Spleen (tissue), 11 donors: Measurements from ENCODE around the gene TAS2R40. TPM values are rescaled to one million over a fixed set of nuclear protein-coding genes. Genes with fewer than 3 reads are reported as not detected.

Experiments
- DNase-seq: peaks from one replicate; pipeline ENCODE4 v3.0.0-alpha.2; 2020
- H3K27ac ChIP-seq, 8 donors: fragments of 200-600 bp; sonication (generic) in 7 of 8; 1 replicate in 4 of 8; 2 replicates in 4 of 8; pipeline versions ENCODE4 v1.5.0 to v1.8.0; 2016 to 2021; ENCODE audit warnings: inconsistent platforms in 4 of 8, mild to moderate bottlenecking in 4 of 8, moderate library complexity in 1 of 8
- H3K27me3 ChIP-seq, 7 donors: fragments of 200-600 bp; sonication (generic) in 6 of 7; replicated peaks in 1 of 7; 1 replicate in 4 of 7; 2 replicates in 3 of 7; pipeline versions ENCODE4 v1.5.0 to v1.8.0; 2016 to 2021; ENCODE audit warnings: inconsistent platforms in 3 of 7, mild to moderate bottlenecking in 1 of 7
- H3K36me3 ChIP-seq, 6 donors: fragments of 200-600 bp; sonication (generic) in 5 of 6; 1 replicate in 4 of 6; 2 replicates in 2 of 6; pipeline versions ENCODE4 v1.5.0 to v1.8.0; 2016 to 2021; ENCODE audit warnings: inconsistent platforms in 2 of 6
- H3K4me1 ChIP-seq, 6 donors: fragments of 200-600 bp; sonication (generic) in 5 of 6; 1 replicate in 3 of 6; 2 replicates in 3 of 6; pipeline versions ENCODE4 v1.5.0 to v1.8.0; 2016 to 2021; ENCODE audit warnings: inconsistent platforms in 3 of 6
- H3K4me3 ChIP-seq, 8 donors: fragments of 200-600 bp; sonication (generic) in 7 of 8; 1 replicate in 4 of 8; 2 replicates in 4 of 8; pipeline versions ENCODE4 v1.5.0 to v1.8.0; 2016 to 2021; ENCODE audit warnings: inconsistent platforms in 4 of 8, mild to moderate bottlenecking in 4 of 8, moderate library complexity in 2 of 8
- H3K9me3 ChIP-seq, 8 donors: fragments of 200-600 bp; sonication (generic) in 7 of 8; 1 replicate in 4 of 8; 2 replicates in 4 of 8; pipeline versions ENCODE4 v1.5.0 to v1.8.0; 2016 to 2021; ENCODE audit warnings: inconsistent platforms in 4 of 8
- POLR2A ChIP-seq, 3 donors: fragments of 450-650 bp; IDR thresholded peaks; one replicate each; pipeline ENCODE4 v1.5.1; 2017; ENCODE audit warnings: antibody characterized with exemption in 3 of 3, mild to moderate bottlenecking in 1 of 3
- POLR2AphosphoS5 ChIP-seq, 3 donors: sonication (generic); formaldehyde crosslinking; IDR thresholded peaks; one replicate each; pipeline ENCODE4 v1.5.1; 2017; ENCODE audit warnings: antibody characterized with exemption in 3 of 3
- WGBS, 5 donors: extraction: QIAGEN DNeasy Blood & Tissue Kit in 3 of 5; methylation state at CpG; one replicate each; pipeline versions ENCODE4 v1.1.5 to v1.1.7; 2013 to 2018; 5-methylcytosine and 5-hydroxymethylcytosine counted together
- intact Hi-C: fragments of 100-400 bp; cut with DNase I; formaldehyde crosslinking; loops from one replicate; pipeline ENCODE4 v1.15.0; 2023; ENCODE audit warnings: low total_unique reads
- polyA plus RNA-seq, 3 donors: library from polyadenylated mRNA; stranded (reverse); fragments of 200-250 nt; gene quantifications; one replicate each; pipeline ENCODE4 v1.2.1, GENCODE V29; 2013
- total RNA-seq, 7 donors: library from RNA; depleted of rRNA in 3 of 7; stranded (reverse); fragments of >200 nt in 3 of 7; fragmentation: NEBNext Ultra II Directional in 4 of 7; extraction: Animal tissue kit (Norgen Biotek cat#: 25700) in 4 of 7; gene quantifications; one replicate each; pipeline versions ENCODE4 v1.1.0 to v1.2.1, GENCODE V29; 2016 to 2021
- TF ChIP-seq, protein P1 (sequence below), 11 experiments: fragments of 200-600 bp in 7 of 11; fragments of 450-650 bp in 4 of 11; sonication (generic) in 4 of 11; IDR thresholded peaks in 8 of 11; conservative IDR thresholded peaks in 3 of 11; 1 replicate in 7 of 11; 2 replicates in 4 of 11; pipeline versions ENCODE4 v1.4.0 to v1.8.0; 2016 to 2021; ENCODE audit warnings: antibody characterized with exemption in 11 of 11, inconsistent platforms in 4 of 11, mild to moderate bottlenecking in 1 of 11
- donor health status: healthy with polysubstance abuse.
- donor health status: DM: no; HTN: no; CAD: no; lungs with moderate emphysema.
- donor health status: DM: no; HTN: no; CAD: no.
- donor health status: Bipolar disorder and iron deficiency.
- donor health status: healthy.
- donor health status: DM: no; HTN: no; CAD: no.
- donor health status: DM: yes; HTN: yes; CAD: no.

TAS2R40 gene
- total and polyA plus RNA-seq, 10 donors: not detected

DNA sequence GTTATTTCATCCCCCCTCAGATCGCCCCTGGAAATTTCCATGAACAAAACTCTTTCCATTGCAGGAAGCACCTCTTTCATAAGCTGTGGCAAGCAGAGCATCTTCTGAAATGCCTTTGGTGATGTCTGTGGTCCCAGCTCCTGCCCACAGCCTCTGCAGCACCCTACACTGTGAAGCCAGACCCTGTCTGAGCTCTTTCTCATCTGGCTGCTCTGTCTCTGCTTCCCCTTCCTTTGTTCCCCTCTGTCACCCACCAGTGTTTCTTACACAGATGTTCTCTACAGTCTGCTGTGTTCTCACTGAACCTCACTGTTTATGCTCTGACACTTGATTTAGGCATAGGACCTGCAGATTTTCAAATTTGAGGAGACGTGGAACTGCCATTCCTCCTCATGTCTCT, 40.5 kb upstream of the TAS2R40 start:
- DNase-seq: no peak
- 66 to 75% (median 71%) methylated on average over 2 of the region's 2 CpGs for WGBS, 5 donors
- H3K27me3 ChIP-seq: no peaks in the 10 kb centered on the region
- TF ChIP-seq POLR2AphosphoS5 (IDR thresholded peaks at IDR 0.05): peak in 1 of 3 donors; percentile 5
- TF ChIP-seq, protein P1, sequence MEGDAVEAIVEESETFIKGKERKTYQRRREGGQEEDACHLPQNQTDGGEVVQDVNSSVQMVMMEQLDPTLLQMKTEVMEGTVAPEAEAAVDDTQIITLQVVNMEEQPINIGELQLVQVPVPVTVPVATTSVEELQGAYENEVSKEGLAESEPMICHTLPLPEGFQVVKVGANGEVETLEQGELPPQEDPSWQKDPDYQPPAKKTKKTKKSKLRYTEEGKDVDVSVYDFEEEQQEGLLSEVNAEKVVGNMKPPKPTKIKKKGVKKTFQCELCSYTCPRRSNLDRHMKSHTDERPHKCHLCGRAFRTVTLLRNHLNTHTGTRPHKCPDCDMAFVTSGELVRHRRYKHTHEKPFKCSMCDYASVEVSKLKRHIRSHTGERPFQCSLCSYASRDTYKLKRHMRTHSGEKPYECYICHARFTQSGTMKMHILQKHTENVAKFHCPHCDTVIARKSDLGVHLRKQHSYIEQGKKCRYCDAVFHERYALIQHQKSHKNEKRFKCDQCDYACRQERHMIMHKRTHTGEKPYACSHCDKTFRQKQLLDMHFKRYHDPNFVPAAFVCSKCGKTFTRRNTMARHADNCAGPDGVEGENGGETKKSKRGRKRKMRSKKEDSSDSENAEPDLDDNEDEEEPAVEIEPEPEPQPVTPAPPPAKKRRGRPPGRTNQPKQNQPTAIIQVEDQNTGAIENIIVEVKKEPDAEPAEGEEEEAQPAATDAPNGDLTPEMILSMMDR (IDR thresholded peaks at IDR 0.05 in 8 of 11, conservative IDR thresholded peaks at IDR 0.05 in 3 of 11): no peak
- H3K27ac ChIP-seq: peak overlapping the region in 2 of 8 donors; percentile 13 to 24
- intact Hi-C loops: no loop called here
- H3K36me3 ChIP-seq: no peaks in the 10 kb centered on the region
- H3K4me1 ChIP-seq: peaks cover 0 to 16% (median 0%) of the 10 kb centered on the region in 6 donors
- H3K4me3 ChIP-seq: no peak overlapping the region
- H3K9me3 ChIP-seq: peaks cover 3 to 39% (median 29%) of the 10 kb centered on the region in 8 donors

GRCh38 chr7:143183024-143183423, 38.8 kb upstream of the TAS2R40 start, which contains the start of gene TAS2R39:
Gene TAS2R39 (plus strand): TSS chr7:143183419. CDS start chr7:143183419, 0 bp downstream.
- H3K36me3 ChIP-seq: no peaks in the 10 kb centered on the region
- TF ChIP-seq POLR2A (IDR thresholded peaks at IDR 0.05) (no peak), POLR2AphosphoS5 (IDR thresholded peaks at IDR 0.05) (no peak)
- TF ChIP-seq, protein P1 (IDR thresholded peaks at IDR 0.05 in 8 of 11, conservative IDR thresholded peaks at IDR 0.05 in 3 of 11): no peak

DNA sequence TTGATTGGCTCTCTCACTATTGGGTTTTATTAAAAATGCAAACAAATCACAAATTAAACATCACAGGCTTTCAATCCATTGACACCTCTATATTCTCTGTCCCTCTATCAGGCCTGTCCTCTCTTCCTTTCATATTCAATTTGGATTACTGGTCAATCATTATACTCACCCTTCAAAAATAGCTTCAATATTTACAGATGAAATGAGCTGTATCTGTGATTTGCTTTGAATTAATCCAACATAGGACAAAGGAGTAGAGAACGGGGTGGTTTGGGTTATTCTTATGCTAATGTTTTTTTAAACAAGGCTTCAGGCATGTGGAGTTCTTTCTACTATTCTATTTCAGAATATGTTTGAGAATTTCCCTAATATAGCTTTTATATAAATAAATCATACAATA, 36.3 kb upstream of the TAS2R40 start:
- no peak overlapping the region for H3K4me3 ChIP-seq
- H3K9me3 ChIP-seq: peaks cover 0 to 4% (median 0%) of the 10 kb centered on the region in 8 donors
- H3K4me1 ChIP-seq: peaks cover 0 to 16% (median 0%) of the 10 kb centered on the region in 6 donors
- intact Hi-C loops: no loop called here
- no peak overlapping the region for H3K27ac ChIP-seq
- no peak for DNase-seq
- no peaks in the 10 kb centered on the region for H3K27me3 ChIP-seq
- H3K36me3 ChIP-seq: no peaks in the 10 kb centered on the region
- TF ChIP-seq POLR2AphosphoS5 (IDR thresholded peaks at IDR 0.05): no peak
- TF ChIP-seq POLR2A (IDR thresholded peaks at IDR 0.05): no peak
- TF ChIP-seq, protein P1 (IDR thresholded peaks at IDR 0.05 in 8 of 11, conservative IDR thresholded peaks at IDR 0.05 in 3 of 11): no peak
- WGBS, 5 donors: 75 to 84% (median 80%) methylated on average over 1 of the region's 1 CpG

More at GRCh38 chr7:143183024-143183423, 38.8 kb upstream of the TAS2R40 start, which contains the start of gene TAS2R39:
- no peak for DNase-seq
- Histone ChIP-seq H3K27me3 (no peaks in the 10 kb centered on the region), H3K9me3 (peaks cover 0 to 22% (median 14%) of the 10 kb centered on the region in 8 donors), H3K27ac (no peak within 1 kb of the TSS), H3K4me1 (peaks cover 0 to 16% (median 0%) of the 10 kb centered on the region in 6 donors), H3K4me3 (no peak within 1 kb of the TSS)
- 60 to 77% (median 72%) methylated on average over 3 of the region's 3 CpGs for WGBS, 5 donors
- intact Hi-C loops: no loop called here

GRCh38 chr7:143188994-143189393, 32.8 kb upstream of the TAS2R40 start:
- Histone ChIP-seq H3K4me3 (no peak overlapping the region), H3K27me3 (no peaks in the 10 kb centered on the region), H3K27ac (no peak overlapping the region), H3K9me3 (no peaks in the 10 kb centered on the region), H3K4me1 (no peaks in the 10 kb centered on the region), H3K36me3 (no peaks in the 10 kb centered on the region)
- DNase-seq: no peak
- no peak for TF ChIP-seq POLR2AphosphoS5 (IDR thresholded peaks at IDR 0.05)
- TF ChIP-seq, protein P1 (IDR thresholded peaks at IDR 0.05 in 8 of 11, conservative IDR thresholded peaks at IDR 0.05 in 3 of 11): no peak
- no peak for TF ChIP-seq POLR2A (IDR thresholded peaks at IDR 0.05)
- intact Hi-C loops: no loop called here
- 68 to 87% (median 77%) methylated on average over 6 of the region's 6 CpGs for whole genome bisulfite sequencing, 5 donors
